H1 (cell line): Measurements from ENCODE around the gene FLT3. TPM values are rescaled to one million over a fixed set of nuclear protein-coding genes. Genes with fewer than 3 reads are reported as not detected.

Source experiments
- CTCF ChIA-PET: fragments of 300-600 bp; sonication (Branson Sonifier 250); formaldehyde crosslinking; loops from one replicate; lab custom pipeline; 2021; ENCODE audit not compliant: partially characterized antibody; lab: Charles Lee
- POLR2A ChIA-PET: fragments of 300-600 bp; sonication (Branson Sonifier 250); formaldehyde crosslinking; loops from one replicate; lab custom pipeline; 2021; ENCODE audit warnings: inconsistent platforms; ENCODE audit not compliant: partially characterized antibody; lab: Charles Lee
- DNase-seq, 2 experiments: peaks; one replicate each; pipeline versions ENCODE4 v3.0.0 to v3.0.0-alpha.2; 2010 to 2022; ENCODE audit warnings: low spot score in 2 of 2, low read depth in 1 of 2, mixed read lengths in 1 of 2
- FAIRE-seq: peaks from 2 replicates; lab custom pipeline; 2011; peaks lifted over from hg19 to GRCh38; lab: Jason Lieb, UNC
- H2AFZ ChIP-seq: 2 replicates; pipeline ENCODE4 v1.8.1; 2012; ENCODE audit warnings: low read length, inconsistent platforms
- H2AK5ac ChIP-seq: 2 replicates; pipeline ENCODE4 v1.6.1; 2013; ENCODE audit warnings: low read depth, low read length
- H2BK120ac ChIP-seq: replicated peaks from 2 replicates; pipeline ENCODE3; 2013; ENCODE audit warnings: low read depth, low read length, inconsistent platforms
- H2BK12ac ChIP-seq: 2 replicates; pipeline ENCODE4 v1.6.1; 2013; ENCODE audit warnings: low read depth, low read length
- H2BK15ac ChIP-seq: 2 replicates; pipeline ENCODE4 v1.6.1; 2013; ENCODE audit warnings: low read length
- H2BK20ac ChIP-seq: 2 replicates; pipeline ENCODE4 v1.6.1; 2013; ENCODE audit warnings: low read length
- H2BK5ac ChIP-seq: 2 replicates; pipeline ENCODE4 v1.6.1; 2013; ENCODE audit warnings: low read depth, low read length
- H3K14ac ChIP-seq: 2 replicates; pipeline ENCODE4 v1.6.1; 2013; ENCODE audit warnings: inconsistent platforms; ENCODE audit not compliant: insufficient read length
- H3K18ac ChIP-seq: 2 replicates; pipeline ENCODE4 v1.6.1; 2013; ENCODE audit warnings: low read length; ENCODE audit errors: extremely low read depth
- H3K23ac ChIP-seq: 2 replicates; pipeline ENCODE4 v1.6.1; 2013; ENCODE audit warnings: inconsistent platforms; ENCODE audit not compliant: insufficient read length
- H3K23me2 ChIP-seq: 2 replicates; pipeline ENCODE4 v1.6.1; 2013; ENCODE audit warnings: low read depth, low read length
- H3K27ac ChIP-seq: 2 replicates; pipeline ENCODE4 v1.6.1; 2011; ENCODE audit warnings: low read depth, low read length, inconsistent platforms
- H3K27me3 ChIP-seq, 4 experiments: replicated peaks in 1 of 4; 1 replicate in 1 of 4; 2 replicates in 3 of 4; pipeline versions ENCODE4 v1.6.1 to v1.8.1; 2011 to 2013; ENCODE audit warnings: low read length in 3 of 4, mild to moderate bottlenecking in 3 of 4, inconsistent platforms in 2 of 4, mixed read lengths in 2 of 4, moderate library complexity in 1 of 4; ENCODE audit not compliant: control insufficient read depth in 3 of 4, insufficient read depth in 3 of 4; ENCODE audit errors: extremely low read depth in 1 of 4
- H3K36me3 ChIP-seq, 4 experiments: 2 replicates each; pipeline versions ENCODE4 v1.6.1 to v1.8.1; 2011 to 2013; ENCODE audit warnings: mild to moderate bottlenecking in 4 of 4, low read length in 3 of 4, moderate library complexity in 2 of 4, control low read depth in 1 of 4, inconsistent platforms in 1 of 4; ENCODE audit not compliant: insufficient read depth in 4 of 4, control insufficient read depth in 2 of 4
- H3K4ac ChIP-seq: replicated peaks from 2 replicates; pipeline ENCODE3; 2013; ENCODE audit warnings: low read length, low read depth, mixed read lengths, inconsistent platforms; ENCODE audit not compliant: insufficient read length
- H3K4me1 ChIP-seq, 4 experiments: replicated peaks in 1 of 4; 1 replicate in 1 of 4; 2 replicates in 3 of 4; pipeline versions ENCODE4 v1.6.1 to v1.8.1; 2011 to 2013; ENCODE audit warnings: low read length in 3 of 4, inconsistent platforms in 2 of 4, mixed read lengths in 1 of 4; ENCODE audit not compliant: insufficient read depth in 4 of 4, control insufficient read depth in 3 of 4
- H3K4me2 ChIP-seq, 2 experiments: 2 replicates each; pipeline versions ENCODE4 v1.6.1 to v1.8.1; 2011 to 2013; ENCODE audit warnings: low read depth in 2 of 2, low read length in 2 of 2, control low read depth in 1 of 2, inconsistent platforms in 1 of 2, mild to moderate bottlenecking in 1 of 2; ENCODE audit not compliant: insufficient read depth in 1 of 2
- H3K4me3 ChIP-seq, 4 experiments: fragments of 200-600, 300-600 bp in 1 of 4; sonication (generic), shearing (Covaris generic), sonication (Bioruptor Twin) in 1 of 4; 2 replicates each; pipeline versions ENCODE4 v1.5.1 to v1.8.1; 2011 to 2016; ENCODE audit warnings: low read length in 4 of 4, low read depth in 3 of 4, control low read depth in 2 of 4, inconsistent platforms in 2 of 4, mild to moderate bottlenecking in 2 of 4, mixed read lengths in 1 of 4, moderate library complexity in 1 of 4; ENCODE audit not compliant: insufficient read depth in 2 of 4; ENCODE audit errors: extremely low read depth in 1 of 4
- H3K56ac ChIP-seq: replicated peaks from 2 replicates; pipeline ENCODE3; 2013; ENCODE audit warnings: low read depth, mild to moderate bottlenecking, mixed read lengths, low read length, inconsistent platforms; ENCODE audit not compliant: insufficient read length
- H3K79me1 ChIP-seq: 2 replicates; pipeline ENCODE4 v1.6.1; 2013; ENCODE audit warnings: low read depth, low read length, control low read depth
- H3K79me2 ChIP-seq, 2 experiments: 2 replicates each; pipeline versions ENCODE4 v1.6.1 to v1.8.1; 2012 to 2013; ENCODE audit warnings: low read length in 2 of 2, mild to moderate bottlenecking in 2 of 2, inconsistent platforms in 1 of 2; ENCODE audit not compliant: insufficient read depth in 2 of 2, control insufficient read depth in 1 of 2
- H3K9ac ChIP-seq, 4 experiments: replicated peaks in 1 of 4; 1 replicate in 1 of 4; 2 replicates in 3 of 4; pipeline versions ENCODE4 v1.6.1 to v1.8.1; 2011 to 2013; ENCODE audit warnings: low read depth in 3 of 4, low read length in 3 of 4, control low read depth in 2 of 4, mild to moderate bottlenecking in 2 of 4, moderate library complexity in 2 of 4, inconsistent platforms in 1 of 4; ENCODE audit errors: extremely low read depth in 1 of 4
- H3K9me3 ChIP-seq, 2 experiments: 2 replicates each; pipeline versions ENCODE4 v1.6.1 to v1.8.1; 2012 to 2013; ENCODE audit warnings: mild to moderate bottlenecking in 2 of 2, moderate library complexity in 2 of 2, control low read depth in 1 of 2, inconsistent platforms in 1 of 2, low read depth in 1 of 2, low read length in 1 of 2, mixed read lengths in 1 of 2; ENCODE audit not compliant: insufficient read depth in 2 of 2
- H4K20me1 ChIP-seq, 2 experiments: replicated peaks in 1 of 2; 2 replicates each; pipeline versions ENCODE3 to v1.8.1; 2011 to 2013; ENCODE audit warnings: inconsistent platforms in 2 of 2, low read length in 2 of 2, mild to moderate bottlenecking in 1 of 2; ENCODE audit not compliant: insufficient read depth in 2 of 2, control insufficient read depth in 1 of 2
- H4K5ac ChIP-seq: 2 replicates; pipeline ENCODE4 v1.6.1; 2013; ENCODE audit warnings: low read length, low read depth, mixed read lengths, inconsistent platforms; ENCODE audit not compliant: insufficient read length
- H4K8ac ChIP-seq: 2 replicates; pipeline ENCODE4 v1.8.0; 2013; ENCODE audit warnings: mild to moderate bottlenecking, moderate library complexity, low read length, inconsistent platforms; ENCODE audit not compliant: insufficient read depth; ENCODE audit errors: extremely low read depth
- H4K91ac ChIP-seq: replicated peaks from 2 replicates; pipeline ENCODE3; 2013; ENCODE audit warnings: low read length, mixed read lengths, inconsistent platforms; ENCODE audit not compliant: insufficient read length
- WGBS, 2 experiments: shearing (Covaris generic) in 1 of 2; methylation state at CpG; one replicate each; pipeline versions ENCODE4 v1.1.6 to v1.1.7; 2013 to 2015; ENCODE audit warnings: low lambda C conversion rate in 2 of 2, mixed read lengths in 2 of 2, inconsistent platforms in 1 of 2, low coverage in 1 of 2, missing lambda C conversion rate in 1 of 2; ENCODE audit not compliant: insufficient replicate concordance in 2 of 2, insufficient coverage in 1 of 2, insufficient read length in 1 of 2; ENCODE audit errors: extremely low coverage in 1 of 2, missing lambda C conversion rate in 1 of 2; 5-methylcytosine and 5-hydroxymethylcytosine counted together
- polyA plus RNA-seq, 7 experiments: library from polyadenylated mRNA; depleted of rRNA in 3 of 7; stranded (reverse) in 5 of 7; unstranded in 2 of 7; fragments of >200 nt in 5 of 7; fragments of 200-250 nt in 2 of 7; gene quantifications; 1 replicate in 5 of 7; 2 replicates in 1 of 7; 4 replicates in 1 of 7; pipeline versions ENCODE4 v1.2.1 to v1.2.3, GENCODE V29; 2011 to 2013; ENCODE audit warnings: missing spikeins in 2 of 7, mixed read lengths in 2 of 7
- total RNA-seq: library from RNA; stranded (reverse); fragmentation: NEBNext Ultra II Directional; extraction: Animal tissue kit (Norgen Biotek cat#: 25700); gene quantifications from 2 replicates; pipeline ENCODE4 v1.2.1, GENCODE V29; 2021
- TF ChIP-seq, protein P1 (sequence below): IDR thresholded peaks from 2 replicates; pipeline ENCODE4 v1.6.1; 2012; ENCODE audit warnings: low read length, inconsistent platforms

The FLT3 gene
- total and polyA plus RNA-seq, 2 of the 8 experiments (the other 6 are each of a cell fraction or from before 2014, with no cell fraction given) = 0.44 to 0.71 TPM

DNA sequence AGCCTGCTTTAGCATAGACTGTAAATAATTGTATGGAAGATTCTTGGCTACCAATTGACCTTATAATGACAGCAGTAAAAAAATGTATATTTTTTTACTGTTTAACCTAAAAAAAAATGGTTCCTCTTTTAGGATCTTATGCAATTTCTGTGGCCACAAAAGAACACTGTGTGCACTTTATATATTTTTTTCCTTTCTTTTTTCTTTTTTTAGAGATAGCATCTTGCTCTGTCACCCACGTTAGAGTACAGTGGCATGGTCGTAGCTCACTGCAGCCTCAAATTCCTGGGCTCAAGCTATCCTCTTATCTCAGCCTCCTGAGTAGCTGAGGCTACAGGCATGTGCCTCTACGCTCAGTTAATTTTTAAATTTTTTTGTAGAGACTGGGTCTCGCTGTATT lies 6.1 kb downstream of the FLT3 start:
- Histone ChIP-seq H3K4me1 (no peaks in the 10 kb centered on the region), H2BK20ac (no peak overlapping the region), H3K4me3 (no peak overlapping the region), H3K14ac (no peak overlapping the region), H3K18ac (no peak overlapping the region), H2AFZ (no peak overlapping the region), H2BK120ac (no peak overlapping the region), H3K9ac (no peak overlapping the region), H3K27ac (no peak overlapping the region), H3K4ac (no peak overlapping the region), H3K36me3 (no peaks in the 10 kb centered on the region), H3K9me3 (no peaks in the 10 kb centered on the region), H3K23ac (no peak overlapping the region), H4K5ac (no peak overlapping the region), H4K8ac (no peak overlapping the region), H3K23me2 (no peaks in the 10 kb centered on the region), H3K79me1 (no peaks in the 10 kb centered on the region), H3K79me2 (no peaks in the 10 kb centered on the region), H2BK12ac (no peak overlapping the region), H2AK5ac (no peak overlapping the region), H3K4me2 (no peak overlapping the region), H3K27me3 (peaks cover 1 to 12% (median 7%) of the 10 kb centered on the region in 4 experiments), H2BK5ac (no peak overlapping the region), H4K91ac (no peak overlapping the region), H2BK15ac (no peak overlapping the region), H4K20me1 (no peaks in the 10 kb centered on the region), H3K56ac (no peak overlapping the region)
- ChIA-PET CTCF (interaction anchor here (1.4 kb wide), 1 partner anchor 225 kb away, joined by 3 read pairs; no protein-coding TSS in a partner anchor), POLR2A (no interaction called here)
- FAIRE-seq (no peak), DNase-seq (no peak)
- TF ChIP-seq, protein P1, sequence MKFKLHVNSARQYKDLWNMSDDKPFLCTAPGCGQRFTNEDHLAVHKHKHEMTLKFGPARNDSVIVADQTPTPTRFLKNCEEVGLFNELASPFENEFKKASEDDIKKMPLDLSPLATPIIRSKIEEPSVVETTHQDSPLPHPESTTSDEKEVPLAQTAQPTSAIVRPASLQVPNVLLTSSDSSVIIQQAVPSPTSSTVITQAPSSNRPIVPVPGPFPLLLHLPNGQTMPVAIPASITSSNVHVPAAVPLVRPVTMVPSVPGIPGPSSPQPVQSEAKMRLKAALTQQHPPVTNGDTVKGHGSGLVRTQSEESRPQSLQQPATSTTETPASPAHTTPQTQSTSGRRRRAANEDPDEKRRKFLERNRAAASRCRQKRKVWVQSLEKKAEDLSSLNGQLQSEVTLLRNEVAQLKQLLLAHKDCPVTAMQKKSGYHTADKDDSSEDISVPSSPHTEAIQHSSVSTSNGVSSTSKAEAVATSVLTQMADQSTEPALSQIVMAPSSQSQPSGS = no peak
- 90% methylated on average over 4 of the region's 4 CpGs; no CpG with 5 or more reads in 1 of the 2 experiments for WGBS, 2 experiments
